GM19463 (cell line): ENCODE results near the gene ADCYAP1R1.

ENCODE experiments used
- ATAC-seq: cut with Tn5 transposase; IDR thresholded peaks from one replicate; pipeline ENCODE4 v1.9.1; 2021; ENCODE audit warnings: mild to moderate bottlenecking, moderate library complexity; ENCODE audit not compliant: unreplicated experiment

Gene ADCYAP1R1

GRCh38 chr7:31066516-31067130, 14.5 kb downstream of the ADCYAP1R1 start:
- no peak for ATAC-seq

- ATAC-seq: no peak
Measured at GRCh38 chr7:31067491-31067890, 15.4 kb downstream of the ADCYAP1R1 start.

GRCh38 chr7:31068006-31068675, 16.0 kb downstream of the ADCYAP1R1 start:
- no peak for ATAC-seq

GRCh38 chr7:31069860-31070555, 17.9 kb downstream of the ADCYAP1R1 start:
- ATAC-seq: no peak

GRCh38 chr7:31070991-31071644, 19.0 kb downstream of the ADCYAP1R1 start:
- ATAC-seq: no peak

GRCh38 chr7:31071645-31072029, 19.5 kb downstream of the ADCYAP1R1 start:
- ATAC-seq: no peak

GRCh38 chr7:31073326-31074119, 21.4 kb downstream of the ADCYAP1R1 start:
- no peak for ATAC-seq

- no peak for ATAC-seq
Measured at GRCh38 chr7:31074120-31074383, 21.9 kb downstream of the ADCYAP1R1 start.

- no peak for ATAC-seq
Measured at GRCh38 chr7:31074403-31075085, 22.4 kb downstream of the ADCYAP1R1 start.

- no peak for ATAC-seq
Measured at GRCh38 chr7:31075086-31075405, 22.9 kb downstream of the ADCYAP1R1 start.

GRCh38 chr7:31076051-31076450, 23.9 kb downstream of the ADCYAP1R1 start:
- ATAC-seq: no peak

GRCh38 chr7:31076641-31077310, 24.7 kb downstream of the ADCYAP1R1 start:
- ATAC-seq: no peak

GRCh38 chr7:31077484-31078362, 25.6 kb downstream of the ADCYAP1R1 start:
- ATAC-seq: no peak

GRCh38 chr7:31078363-31078990, 26.4 kb downstream of the ADCYAP1R1 start:
- ATAC-seq: no peak

- no peak for ATAC-seq
Measured at GRCh38 chr7:31079126-31079823, 27.2 kb downstream of the ADCYAP1R1 start.

GRCh38 chr7:31079824-31080511, 27.9 kb downstream of the ADCYAP1R1 start:
- no peak for ATAC-seq

GRCh38 chr7:31080763-31081162, 28.7 kb downstream of the ADCYAP1R1 start:
- no peak for ATAC-seq

- no peak for ATAC-seq
Measured at GRCh38 chr7:31082017-31082416, 29.9 kb downstream of the ADCYAP1R1 start.
